HG02852 (cell line): ENCODE results near the gene TMOD3.
A peak's percentile ranks its signal among the peaks of the same experiment; 100 is the strongest.

Source experiments
- ATAC-seq: cut with Tn5 transposase; IDR thresholded peaks from one replicate; pipeline ENCODE4 v1.9.1; 2021; ENCODE audit warnings: mild to moderate bottlenecking, moderate library complexity; ENCODE audit not compliant: unreplicated experiment

The TMOD3 gene

GRCh38 chr15:51904421-51904820 is 75.0 kb downstream of the TMOD3 start:
- no peak for ATAC-seq

GRCh38 chr15:51904931-51905330 is 75.5 kb downstream of the TMOD3 start:
- no peak for ATAC-seq

- no peak for ATAC-seq
These were observed 77.8 kb downstream of the TMOD3 start for GRCh38 chr15:51907136-51907862.

- ATAC-seq: no peak
These were observed 78.9 kb downstream of the TMOD3 start for GRCh38 chr15:51908316-51908715.

- ATAC-seq: no peak
These were observed 80.1 kb downstream of the TMOD3 start for GRCh38 chr15:51909584-51909983.

GRCh38 chr15:51912528-51912927 is 83.1 kb downstream of the TMOD3 start:
- no peak for ATAC-seq

DNA sequence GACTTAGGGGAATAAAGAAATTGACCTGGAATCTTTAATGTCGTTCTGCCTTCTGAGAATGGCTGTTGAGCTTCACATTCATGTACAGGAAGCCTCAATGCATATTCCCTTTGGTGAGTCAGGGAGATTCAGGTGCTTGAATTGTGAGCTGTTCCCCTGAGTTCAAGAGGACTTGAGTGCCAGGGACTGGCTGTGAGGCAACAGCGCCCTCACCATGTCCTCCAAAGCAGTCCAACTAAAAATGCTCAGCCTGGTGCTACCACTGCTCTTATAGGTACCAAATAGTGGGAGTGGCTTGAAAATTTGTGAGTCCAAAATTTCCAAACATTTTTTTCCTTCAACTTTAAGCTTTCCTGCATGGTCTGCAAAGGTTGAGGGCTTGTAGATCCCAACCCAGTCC is 88.0 kb downstream of the TMOD3 start:
- no peak for ATAC-seq

- ATAC-seq: no peak
These were observed 95.0 kb downstream of the TMOD3 start for GRCh38 chr15:51924156-51925068.

DNA sequence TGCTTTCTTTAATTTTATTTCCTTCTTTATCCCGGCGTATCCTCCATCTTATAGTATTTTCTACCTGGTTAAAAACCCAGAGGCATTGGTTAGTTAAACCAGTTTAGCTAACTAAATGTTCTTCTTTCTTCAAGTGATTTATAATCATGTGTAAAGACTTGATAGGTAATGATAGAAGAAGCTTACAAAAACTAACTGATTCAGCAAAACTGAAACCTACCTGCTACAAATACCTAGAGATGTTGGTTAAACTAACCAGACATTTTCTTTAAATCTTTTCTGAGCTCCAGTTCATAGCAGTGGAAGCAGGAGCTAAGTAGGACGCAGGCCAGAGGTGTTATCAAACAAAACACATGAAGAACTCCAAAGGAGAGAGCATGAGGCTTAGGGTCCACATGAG is 97.4 kb downstream of the TMOD3 start:
- no peak for ATAC-seq

GRCh38 chr15:51931016-51931415 is 101.6 kb downstream of the TMOD3 start:
- no peak for ATAC-seq

- no peak for ATAC-seq
These were observed 102.2 kb downstream of the TMOD3 start for GRCh38 chr15:51931638-51932037.

DNA sequence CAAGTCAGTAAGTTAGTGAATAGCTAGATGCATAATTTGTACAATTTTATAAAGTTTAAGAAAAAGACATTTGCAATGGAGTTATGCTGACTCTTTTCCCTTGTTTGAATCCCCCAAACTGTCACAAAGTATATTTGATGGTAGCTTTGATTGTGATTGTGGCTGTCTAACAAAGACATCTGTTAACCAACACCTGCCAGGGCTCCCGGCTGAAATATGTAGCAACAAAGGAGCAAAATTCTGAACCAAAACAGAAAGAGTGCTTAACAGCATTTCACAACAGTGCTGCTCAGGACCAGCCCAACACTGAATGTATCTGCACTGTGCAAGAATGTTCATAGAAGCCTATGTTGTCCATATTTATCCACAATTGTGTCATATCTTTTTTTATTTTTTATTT is 102.7 kb downstream of the TMOD3 start:
- no peak for ATAC-seq

- peak; percentile 90 for ATAC-seq
These were observed 106.1 kb downstream of the TMOD3 start for GRCh38 chr15:51935466-51936104.

- ATAC-seq: no peak
These were observed 106.6 kb downstream of the TMOD3 start for GRCh38 chr15:51936105-51936478.

DNA sequence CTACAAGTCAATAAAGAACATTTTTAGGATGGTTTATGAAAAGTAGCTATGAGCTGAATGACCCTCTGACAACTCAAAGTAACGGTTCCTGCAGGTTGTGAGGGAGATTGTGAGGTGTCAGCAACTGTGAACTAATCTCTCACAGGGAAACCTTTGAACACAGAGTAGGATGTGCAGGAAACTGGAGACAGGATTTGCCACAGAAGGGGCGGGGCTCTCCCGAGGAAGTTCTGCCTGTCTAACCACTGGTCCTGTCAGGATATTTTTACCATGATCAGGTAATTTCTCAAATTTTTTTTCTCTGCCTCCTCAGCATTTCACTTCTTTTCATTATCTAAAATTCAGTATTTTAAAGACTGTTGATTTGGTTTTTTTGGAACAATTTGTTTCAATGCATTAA is 108.8 kb downstream of the TMOD3 start:
- no peak for ATAC-seq

DNA sequence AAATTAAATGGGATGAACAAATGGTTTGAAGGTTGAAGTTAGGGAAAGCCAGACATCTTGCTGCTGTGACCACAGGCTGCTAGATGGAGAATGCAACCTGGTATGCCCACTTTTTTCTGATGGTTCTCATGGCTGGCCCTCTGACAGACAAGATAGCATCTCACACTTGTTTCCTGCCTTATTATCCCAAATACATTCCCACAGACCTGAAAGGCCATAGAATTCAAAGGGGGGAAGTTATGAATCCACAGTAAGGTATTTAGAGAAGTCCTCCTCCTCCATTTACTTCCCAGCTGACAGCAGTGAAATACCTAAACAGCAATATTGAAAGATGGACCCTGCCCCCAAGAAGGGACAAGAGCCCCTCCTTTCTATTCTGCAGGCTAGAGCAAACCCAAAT is 109.8 kb downstream of the TMOD3 start:
- ATAC-seq: no peak

DNA sequence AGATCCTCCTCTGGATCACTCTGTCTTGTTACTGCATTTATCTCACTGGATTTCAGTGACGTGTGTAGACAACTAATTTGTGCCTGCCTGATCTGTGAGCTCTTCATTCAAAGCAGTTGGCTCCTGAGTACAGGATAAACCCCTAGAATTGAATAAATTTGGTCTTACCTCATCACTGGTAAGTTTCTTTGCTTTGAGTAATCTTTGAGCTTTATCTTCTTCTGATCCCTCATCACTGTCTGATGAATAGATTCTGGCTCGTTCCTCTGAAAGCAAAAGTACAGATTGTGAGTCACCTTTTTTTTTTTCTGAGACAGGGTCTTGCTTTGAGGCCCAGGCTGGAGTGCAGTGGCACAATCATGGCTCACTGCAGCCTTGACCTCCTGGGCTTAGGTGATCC is 117.7 kb downstream of the TMOD3 start:
- ATAC-seq: no peak

- no peak for ATAC-seq
These were observed 123.4 kb downstream of the TMOD3 start for GRCh38 chr15:51952805-51953204.

DNA sequence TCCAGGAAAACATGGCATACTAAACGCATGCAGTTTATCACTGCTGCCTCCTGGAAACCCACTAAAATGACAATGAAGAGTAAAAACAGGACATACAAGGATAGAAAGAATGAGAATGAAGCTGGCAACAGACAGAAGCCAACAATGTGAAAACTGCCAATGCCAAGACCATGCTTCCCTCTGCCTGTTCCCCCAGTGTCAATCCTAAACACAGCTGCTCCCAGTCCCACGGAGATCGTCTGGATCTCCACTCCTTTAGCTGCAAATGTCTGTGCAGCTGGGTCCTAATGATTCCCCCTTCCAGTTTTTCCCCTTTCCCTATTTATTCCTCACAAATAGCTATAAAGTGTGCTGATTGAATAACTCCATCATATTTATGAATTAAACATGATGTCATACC is 126.1 kb downstream of the TMOD3 start:
- ATAC-seq: no peak
